Activated CD4-positive, alpha-beta T cell treated with anti-CD3 and anti-CD28 coated beads for 4 hours (primary cell): ENCODE results near the gene ENOX1.
"Not testable (repeated sequence)": the region's sequence is repeated elsewhere in the genome, so short reads cannot be mapped to it uniquely, and the experiment has no call there.

Experiments used
- DNase-seq, 2 donors: peaks; one replicate each; pipeline ENCODE4 v3.0.0-alpha.2; 2020

Gene ENOX1

GRCh38 chr13:43416408-43416807 lies 370.4 kb downstream of the ENOX1 start:
- DNase-seq, result not testable (repeated sequence)

- not testable (repeated sequence) for DNase-seq
These were observed 370.8 kb downstream of the ENOX1 start for GRCh38 chr13:43415903-43416391.

GRCh38 chr13:43414111-43414510 lies 372.7 kb downstream of the ENOX1 start:
- DNase-seq, result no peak

- DNase-seq, result no peak
These were observed 375.0 kb downstream of the ENOX1 start for GRCh38 chr13:43411741-43412140.

- DNase-seq, result no peak
These were observed 375.6 kb downstream of the ENOX1 start for GRCh38 chr13:43411211-43411610.

GRCh38 chr13:43408274-43408673 lies 378.5 kb downstream of the ENOX1 start:
- DNase-seq, result no peak

- DNase-seq, result no peak
These were observed 379.7 kb downstream of the ENOX1 start for GRCh38 chr13:43407023-43407581.

- DNase-seq, result no peak
These were observed 381.3 kb downstream of the ENOX1 start for GRCh38 chr13:43405457-43405856.

GRCh38 chr13:43402380-43402779 lies 384.4 kb downstream of the ENOX1 start:
- no peak for DNase-seq

GRCh38 chr13:43401361-43401760 lies 385.4 kb downstream of the ENOX1 start:
- no peak for DNase-seq

GRCh38 chr13:43397111-43397510 lies 389.7 kb downstream of the ENOX1 start:
- DNase-seq, result no peak

GRCh38 chr13:43391036-43391435 lies 395.7 kb downstream of the ENOX1 start:
- no peak for DNase-seq

- no peak for DNase-seq
These were observed 396.2 kb downstream of the ENOX1 start for GRCh38 chr13:43390619-43391018.

- no peak for DNase-seq
These were observed 396.8 kb downstream of the ENOX1 start for GRCh38 chr13:43389983-43390382.

GRCh38 chr13:43389573-43389972 lies 397.2 kb downstream of the ENOX1 start:
- no peak for DNase-seq

- DNase-seq, result no peak
These were observed 398.3 kb downstream of the ENOX1 start for GRCh38 chr13:43388282-43389034.

GRCh38 chr13:43387880-43388279 lies 398.9 kb downstream of the ENOX1 start:
- no peak for DNase-seq

- no peak for DNase-seq
These were observed 403.1 kb downstream of the ENOX1 start for GRCh38 chr13:43383498-43384165.

- DNase-seq, result no peak
These were observed 407.0 kb downstream of the ENOX1 start for GRCh38 chr13:43379738-43380137.

- no peak for DNase-seq
These were observed 408.8 kb downstream of the ENOX1 start for GRCh38 chr13:43377973-43378372.

GRCh38 chr13:43377149-43377548 lies 409.6 kb downstream of the ENOX1 start:
- DNase-seq, result no peak

GRCh38 chr13:43376596-43376995 lies 410.2 kb downstream of the ENOX1 start:
- no peak for DNase-seq

GRCh38 chr13:43375797-43376465 lies 410.8 kb downstream of the ENOX1 start:
- DNase-seq, result no peak
